ENCODE data around the gene ZNF768.

Gene ZNF768
- total RNA-seq, result 9.1 to 13.0 reads per million in 2 donors

GRCh38 chr16:30526137-30526822, at the start of gene ZNF768:
Gene ZNF768, minus strand, starts transcription at chr16:30526566. Its CDS starts 153 bp downstream, at chr16:30526413.
- DNase-seq, result peak; percentile 51

GRCh38 chr16:30574678-30575077, 48.3 kb upstream of the ZNF768 start:
- no peak for DNase-seq

DNA sequence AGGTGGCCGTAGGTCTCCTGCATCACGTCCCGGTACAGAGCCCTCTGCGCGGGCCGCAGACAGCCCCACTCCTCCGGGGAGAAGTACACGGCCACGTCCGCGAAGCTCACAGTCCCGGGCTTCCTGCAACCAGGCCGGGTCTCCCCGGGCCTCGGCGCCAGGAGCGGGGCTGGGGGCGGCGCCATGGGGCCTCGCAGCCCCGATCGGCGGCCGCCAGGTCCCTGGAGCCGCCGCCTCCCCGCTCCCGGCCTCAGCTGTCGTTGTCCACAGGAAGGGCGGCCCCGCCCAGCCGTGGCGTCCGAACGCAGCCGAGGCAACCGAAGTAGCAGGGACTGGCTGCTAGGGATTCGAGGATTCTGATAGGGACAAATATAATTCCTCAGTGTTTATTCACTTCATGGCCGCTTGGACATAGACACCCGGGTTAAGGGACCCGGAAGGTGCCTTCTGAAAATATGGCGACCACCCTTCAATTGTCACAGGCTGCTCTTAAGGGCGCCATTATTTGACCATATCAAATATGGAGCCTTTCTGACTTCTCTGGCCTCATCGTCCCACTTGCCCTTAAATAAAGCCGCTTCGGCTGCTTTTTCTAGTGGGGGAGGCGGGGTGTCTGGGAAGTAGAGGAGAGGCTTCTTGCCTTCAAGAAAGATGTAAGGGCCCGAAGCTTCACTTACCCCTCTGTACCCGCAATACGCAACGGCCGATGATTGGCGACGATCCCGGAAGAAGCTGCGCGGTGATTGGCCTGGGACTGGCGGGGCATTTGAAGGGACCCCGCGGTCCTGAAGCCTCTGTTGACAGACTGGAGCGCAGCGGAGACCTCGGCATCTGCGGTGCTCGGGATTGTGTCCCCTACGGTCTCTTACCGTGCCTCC, 45.3 kb upstream of the ZNF768 start, which contains the start of gene ZNF688:
ZNF688 (minus strand) TSS at position 270 of the 878 bp plus-strand sequence; CDS start at position 185, 85 bp downstream.
- DNase-seq, result peak; percentile 67

DNA sequence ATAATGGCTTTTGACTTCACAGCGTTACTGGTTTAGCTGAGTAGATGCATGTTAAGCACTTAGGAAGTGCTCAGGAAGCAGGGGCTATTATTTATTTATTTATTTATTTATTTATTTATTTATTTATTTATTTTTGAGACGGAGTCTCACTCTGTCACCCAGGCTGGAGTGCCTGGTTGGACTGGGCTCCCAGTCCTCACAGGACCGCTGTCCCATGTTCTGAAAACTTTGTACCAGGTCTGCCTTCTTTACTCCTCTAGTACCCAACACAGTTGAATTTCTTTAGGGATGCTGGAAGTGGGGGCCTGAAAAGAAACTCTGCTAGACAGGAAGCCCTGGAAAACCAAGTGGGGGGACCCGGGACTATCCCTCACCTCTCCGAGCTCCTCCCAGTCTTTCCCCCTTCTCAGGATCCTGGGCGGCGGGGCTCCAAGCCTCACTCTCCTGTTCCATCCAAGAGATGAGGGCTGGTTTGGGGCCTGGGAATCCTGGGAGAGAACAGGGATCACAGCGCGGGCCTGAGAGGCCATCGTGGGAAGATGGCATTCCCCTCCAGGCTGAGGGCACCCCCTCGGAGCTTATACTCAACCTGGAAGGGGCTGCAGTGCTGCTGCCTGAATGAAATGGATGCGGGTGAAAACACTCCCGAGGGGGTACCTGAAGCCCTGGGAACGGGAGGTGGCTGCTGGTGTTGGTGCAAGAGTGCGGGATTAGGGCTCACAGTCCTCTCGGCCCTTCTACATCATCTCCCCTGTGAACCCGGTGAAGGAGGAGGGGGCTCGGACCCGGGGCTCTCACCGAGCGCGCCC, 44.5 kb upstream of the ZNF768 start:
- no peak for DNase-seq

DNA sequence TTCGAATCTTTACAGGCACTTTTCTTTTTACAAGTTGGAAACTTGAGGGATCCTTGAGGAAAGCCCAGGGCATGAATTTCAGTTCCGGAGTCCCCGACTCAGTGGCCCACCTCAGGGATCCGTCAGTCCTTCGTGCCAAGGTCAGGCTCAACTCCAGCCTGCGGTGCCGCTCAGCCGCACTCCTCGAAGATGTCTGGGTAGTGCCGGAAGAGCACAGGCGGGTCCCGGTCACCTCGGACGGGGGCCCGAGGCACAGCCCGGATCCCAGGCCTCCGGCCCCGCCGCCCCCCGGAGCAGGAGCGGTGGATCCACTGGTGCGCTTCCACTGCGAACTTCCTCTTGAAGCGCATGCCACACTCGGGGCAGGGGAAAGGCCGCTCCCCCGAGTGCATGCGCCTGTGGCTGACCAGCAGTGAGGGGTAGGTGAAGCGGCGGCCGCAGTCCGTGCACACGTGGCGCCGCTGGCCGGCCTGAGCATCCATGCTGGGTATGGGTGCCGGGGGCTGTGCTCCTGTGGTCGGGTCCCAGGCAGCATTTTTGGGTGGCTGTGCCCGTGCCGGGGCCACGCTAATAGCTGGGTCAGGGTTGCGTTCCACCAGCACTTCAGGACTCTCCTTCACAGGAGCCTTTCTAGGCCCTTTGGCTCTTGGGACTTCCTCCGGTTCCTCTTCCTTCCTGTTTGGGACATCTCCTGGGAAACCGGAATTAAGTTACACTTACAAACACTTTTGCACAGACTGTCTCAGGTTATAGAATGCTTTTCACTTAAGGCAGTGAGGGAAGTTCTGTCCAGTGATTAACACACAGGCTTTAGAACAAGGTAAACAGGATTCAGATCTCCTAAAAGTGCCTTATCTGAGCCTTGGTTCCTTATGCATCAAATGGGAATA, 43.6 kb upstream of the ZNF768 start:
- DNase-seq, result no peak

GRCh38 chr16:30569281-30569680, 42.9 kb upstream of the ZNF768 start:
- DNase-seq, result no peak

DNA sequence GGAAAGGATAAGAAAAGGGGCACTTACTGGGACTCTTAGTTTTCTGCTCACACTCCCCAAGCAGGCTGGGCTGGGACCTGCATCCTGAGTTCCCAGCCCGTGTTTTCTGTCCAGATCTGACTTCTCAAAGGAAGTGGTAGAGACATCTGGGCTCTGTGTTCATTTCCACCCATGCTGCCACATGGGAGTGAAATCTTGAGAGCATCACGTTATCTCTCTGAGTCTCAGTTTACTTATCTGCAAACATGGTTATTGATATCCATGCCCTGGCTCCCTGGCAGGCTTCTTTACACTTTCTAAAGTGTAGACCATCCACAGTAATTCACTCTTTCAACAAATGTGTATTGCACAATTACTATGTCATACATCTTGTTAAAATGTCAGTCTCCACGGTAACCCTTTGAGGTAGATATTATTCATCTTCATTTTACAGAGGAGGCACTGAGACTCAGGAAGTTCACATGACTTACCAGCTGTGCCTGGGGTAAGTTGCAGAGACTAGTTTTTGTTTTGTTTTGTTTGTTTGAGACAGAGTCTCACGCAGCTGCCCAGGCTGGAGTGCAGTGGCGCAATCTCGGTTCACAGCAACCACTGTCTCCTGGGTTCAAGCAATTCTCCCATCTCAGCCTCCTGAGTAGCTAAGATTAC, 41.7 kb upstream of the ZNF768 start:
- DNase-seq, result no peak

- no peak for DNase-seq
Observed at GRCh38 chr16:30567160-30567990, 41.0 kb upstream of the ZNF768 start.

- DNase-seq, result no peak
Observed at GRCh38 chr16:30566531-30566930, 40.2 kb upstream of the ZNF768 start.

DNA sequence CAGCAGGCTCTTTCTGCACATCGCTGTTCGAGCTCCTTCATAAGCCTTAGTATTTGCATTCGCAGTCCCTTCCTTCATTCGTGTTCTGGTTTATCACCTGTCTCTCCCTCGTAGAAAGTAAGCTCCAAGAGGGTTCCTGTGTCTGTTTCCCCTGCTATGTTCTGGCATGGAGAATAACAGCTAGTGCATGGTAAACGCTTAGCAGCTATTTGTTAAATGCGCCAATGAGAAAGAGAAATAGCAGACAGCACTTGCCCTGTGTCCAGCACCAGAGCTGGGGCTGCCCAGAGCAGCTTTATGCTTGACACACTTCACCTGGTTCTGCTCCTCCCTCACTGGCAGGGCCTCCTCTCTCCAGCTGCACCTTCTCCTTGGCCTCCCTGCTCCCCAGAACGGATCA, 39.6 kb upstream of the ZNF768 start:
- no peak for DNase-seq

- no peak for DNase-seq
Observed at GRCh38 chr16:30565526-30565925, 39.2 kb upstream of the ZNF768 start.

GRCh38 chr16:30562021-30562420, 35.7 kb upstream of the ZNF768 start:
- DNase-seq, result no peak

DNA sequence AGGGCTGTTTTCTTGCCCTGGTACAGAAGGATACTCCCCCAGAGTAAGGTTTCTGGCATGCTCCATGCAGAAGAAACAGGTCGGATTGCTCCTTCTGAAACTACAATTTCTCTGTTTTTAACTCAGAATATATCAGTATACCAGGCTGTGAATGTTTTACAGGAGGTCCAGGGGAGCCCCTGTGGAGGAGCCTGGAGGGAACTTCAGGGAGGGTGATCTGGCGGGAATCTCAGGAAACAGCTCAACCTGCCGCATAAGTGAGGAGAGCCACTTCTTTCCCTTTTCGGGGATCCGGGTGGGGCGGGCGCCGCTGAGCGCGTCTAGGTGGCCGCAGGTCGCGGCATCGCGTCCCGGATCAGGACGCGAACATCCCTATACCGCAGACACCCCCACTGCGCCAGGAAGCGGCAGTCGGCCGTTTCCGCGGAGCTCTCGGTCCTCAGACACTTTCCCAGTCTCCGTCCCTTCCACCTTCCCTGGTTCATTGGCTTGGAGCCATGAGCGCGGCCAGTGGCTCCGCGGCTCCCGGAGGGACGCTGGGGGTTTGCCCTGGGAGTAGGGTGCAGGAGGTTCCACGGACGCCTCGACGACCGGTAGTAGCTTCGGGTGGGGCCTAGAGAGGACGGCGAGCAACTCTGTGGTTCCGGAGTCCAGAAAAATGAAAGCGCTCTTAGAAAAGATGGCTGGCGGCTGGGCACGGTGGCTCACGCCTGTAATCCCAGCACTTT, 34.9 kb upstream of the ZNF768 start:
- DNase-seq, result no peak

DNA sequence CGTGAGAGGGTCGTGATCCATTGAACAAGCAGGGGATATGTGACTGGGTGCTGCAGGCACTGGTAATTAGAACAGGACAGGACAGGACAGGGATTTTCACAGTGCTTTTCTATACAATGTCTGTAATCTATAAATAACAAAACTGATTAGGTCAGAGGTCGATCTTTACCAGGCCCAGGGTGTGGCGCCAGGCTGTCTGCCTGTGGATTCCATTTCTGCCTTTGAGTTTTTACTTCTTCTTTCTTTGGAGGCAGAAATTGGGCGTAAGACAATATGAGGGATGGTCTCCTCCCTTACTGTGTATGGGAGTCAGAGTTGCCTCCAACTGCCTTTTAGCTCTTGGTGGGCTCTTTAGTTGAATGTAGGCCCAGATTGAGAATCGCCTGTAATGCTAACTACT, 33.3 kb upstream of the ZNF768 start:
- DNase-seq, result no peak

DNA sequence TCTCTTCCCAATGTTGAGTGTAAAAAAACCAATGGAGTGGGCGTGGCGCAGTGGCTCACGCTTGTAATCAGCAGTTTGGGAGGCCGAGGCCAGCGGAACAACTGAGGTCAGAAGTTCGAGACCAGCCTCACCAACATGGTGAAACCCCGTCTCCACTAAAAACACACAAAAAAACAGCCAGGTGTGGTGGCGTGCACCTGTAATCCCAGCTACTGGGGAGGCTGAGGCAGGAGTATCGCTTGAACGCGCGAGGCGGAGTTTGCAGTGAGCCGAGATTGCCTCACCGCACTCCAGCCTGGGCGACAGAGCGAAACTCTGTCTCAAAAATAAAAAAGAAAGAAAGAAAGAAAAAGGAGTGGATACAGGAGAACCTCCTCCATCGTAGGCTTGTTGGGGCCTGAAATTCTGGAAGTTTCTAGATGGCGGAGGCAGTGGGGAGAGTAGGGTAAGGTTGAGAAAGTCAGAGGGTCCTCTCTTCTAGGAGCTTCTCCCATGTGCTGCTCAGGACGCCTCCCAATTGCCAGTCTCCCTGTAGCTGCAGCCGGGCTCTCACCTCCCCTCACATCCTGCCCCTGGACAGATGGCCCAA, 32.5 kb upstream of the ZNF768 start:
- no peak for DNase-seq

DNA sequence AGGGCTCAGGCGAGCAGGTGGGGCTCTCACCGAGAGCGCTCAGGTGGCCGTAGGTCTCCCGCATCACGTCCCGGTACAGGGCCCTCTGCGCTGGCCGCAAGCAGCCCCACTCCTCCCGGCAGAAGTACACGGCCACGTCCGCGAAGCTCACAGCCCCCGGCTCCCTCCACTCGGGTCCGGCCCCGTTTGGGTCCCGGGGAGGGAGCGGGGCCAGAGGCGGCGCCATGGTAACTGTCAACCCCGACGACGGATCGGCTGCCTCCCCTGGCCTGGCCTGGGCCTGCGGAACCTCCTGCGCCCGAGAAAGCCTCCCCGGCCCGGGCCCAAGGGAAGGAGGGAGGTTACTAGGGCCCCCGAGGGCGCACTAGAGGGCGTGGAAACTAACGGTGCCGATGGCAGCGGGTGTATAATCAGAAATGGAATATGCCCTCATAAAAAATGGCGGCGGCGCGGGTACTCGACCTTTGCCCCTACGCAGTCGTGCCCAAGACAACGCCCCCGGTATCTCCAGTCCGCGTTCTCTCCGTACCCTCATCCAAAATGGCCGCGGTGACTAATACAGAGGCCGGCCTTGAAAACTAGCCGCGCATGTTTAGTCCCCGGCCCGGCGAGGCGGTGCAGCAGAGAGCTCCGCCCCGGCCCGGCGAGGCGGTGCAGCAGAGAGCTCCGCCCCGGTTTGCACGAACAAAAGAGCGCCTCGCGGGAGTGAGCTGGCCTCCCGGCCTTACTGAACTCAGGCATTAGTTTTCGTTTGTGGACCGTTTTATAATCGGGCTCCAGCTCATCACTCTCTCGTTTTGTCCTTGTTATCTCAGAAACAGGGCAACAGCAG, 31.8 kb upstream of the ZNF768 start, which contains the start of gene ZNF764:
ZNF764 (minus strand) TSS at position 418 of the 832 bp plus-strand sequence; CDS start at position 226, 192 bp downstream.
- peak; percentile 81 for DNase-seq

GRCh38 chr16:30557707-30557956, 31.3 kb upstream of the ZNF768 start:
- DNase-seq, result no peak

DNA sequence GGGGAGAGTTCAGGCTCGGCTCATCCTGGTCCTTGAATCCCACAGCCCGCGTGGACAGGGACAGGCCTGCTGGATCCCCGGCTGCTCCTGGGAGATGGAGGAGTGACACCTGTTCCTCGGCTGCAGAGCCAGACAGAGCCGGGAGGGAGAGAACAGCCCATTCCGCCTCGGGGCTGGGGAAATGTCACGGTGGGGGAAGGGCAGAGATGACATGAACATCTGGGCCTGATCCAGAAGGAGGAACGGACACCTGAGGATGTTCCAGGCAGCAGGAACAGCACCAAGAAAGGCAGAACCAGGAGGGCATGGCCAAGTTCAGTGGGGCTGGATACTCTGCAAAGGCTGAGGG, 29.7 kb upstream of the ZNF768 start:
- DNase-seq, result no peak

Measured in activated gamma-delta T cell (primary cell).